WERI-Rb-1 (cell line): ENCODE data around the gene NTRK2.

Experiments
- DNase-seq: peaks from one replicate; pipeline ENCODE4 v3.0.0-alpha.2; 2020
- H3K27ac ChIP-seq: fragments of 250-450 bp; sonication (Bioruptor Pico); 2 replicates; pipeline ENCODE4 v1.5.1; 2020; ENCODE audit warnings: mild to moderate bottlenecking, moderate library complexity
- H3K27me3 ChIP-seq: fragments of 250-450 bp; sonication (Bioruptor Pico); 2 replicates; pipeline ENCODE4 v1.5.1; 2021; ENCODE audit warnings: mild to moderate bottlenecking, low read depth, moderate library complexity; ENCODE audit not compliant: insufficient read depth, severe bottlenecking
- H3K36me3 ChIP-seq: fragments of 250-450 bp; sonication (Bioruptor Pico); 2 replicates; pipeline ENCODE4 v1.5.1; 2020; ENCODE audit warnings: mild to moderate bottlenecking, moderate library complexity
- H3K4me3 ChIP-seq: 2 replicates; pipeline ENCODE4 v1.5.1; 2011; ENCODE audit warnings: low read depth, mild to moderate bottlenecking, control low read depth, low read length
- H3K9me3 ChIP-seq: fragments of 250-450 bp; sonication (Bioruptor Pico); 2 replicates; pipeline ENCODE4 v1.5.1; 2021; ENCODE audit warnings: mild to moderate bottlenecking, moderate library complexity; ENCODE audit not compliant: severe bottlenecking
- CTCF ChIP-seq: IDR thresholded peaks from 2 replicates; pipeline ENCODE4 v1.5.1; 2011; ENCODE audit warnings: low read depth, mild to moderate bottlenecking, control low read depth, inconsistent platforms, low read length

NTRK2 gene

DNA sequence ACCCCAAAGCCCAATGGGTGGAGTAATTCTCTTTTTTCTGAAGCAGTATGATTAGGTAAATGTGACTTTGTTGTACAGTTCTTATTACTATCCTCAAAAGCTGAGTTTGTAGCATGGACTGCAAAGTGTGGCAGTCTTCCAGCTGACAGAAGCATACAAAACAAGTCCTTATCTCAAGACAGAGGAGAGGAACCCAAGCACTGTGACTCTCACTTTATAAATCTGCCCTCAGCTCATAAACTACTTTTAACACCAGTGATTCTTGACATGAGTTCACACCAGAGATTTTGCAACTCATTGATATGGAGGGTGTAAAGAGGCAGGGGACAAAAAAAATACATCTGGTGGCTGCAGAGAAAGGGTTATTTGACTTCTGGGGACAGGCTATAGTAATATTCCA lies 251.6 kb downstream of the NTRK2 start:
- Histone ChIP-seq H3K27me3 (peaks cover 45% of the 10 kb centered on the region), H3K27ac (no peak overlapping the region), H3K36me3 (no peaks in the 10 kb centered on the region), H3K9me3 (no peaks in the 10 kb centered on the region), H3K4me3 (no peak overlapping the region)
- TF ChIP-seq CTCF: no peak
- no peak for DNase-seq

- Histone ChIP-seq H3K4me3 (no peak overlapping the region), H3K36me3 (no peaks in the 10 kb centered on the region), H3K9me3 (no peaks in the 10 kb centered on the region), H3K27ac (no peak overlapping the region), H3K27me3 (peaks cover 46% of the 10 kb centered on the region)
- DNase-seq: no peak
- no peak for TF ChIP-seq CTCF
Measured at GRCh38 chr9:84922051-84922450, 252.5 kb downstream of the NTRK2 start.

GRCh38 chr9:84924266-84924665 lies 254.7 kb downstream of the NTRK2 start:
- Histone ChIP-seq H3K36me3 (no peaks in the 10 kb centered on the region), H3K4me3 (no peak overlapping the region), H3K9me3 (no peaks in the 10 kb centered on the region), H3K27ac (no peak overlapping the region), H3K27me3 (peaks cover 61% of the 10 kb centered on the region)
- no peak for TF ChIP-seq CTCF
- no peak for DNase-seq

- Histone ChIP-seq H3K27me3 (peaks cover 68% of the 10 kb centered on the region), H3K27ac (no peak overlapping the region), H3K4me3 (no peak overlapping the region), H3K9me3 (no peaks in the 10 kb centered on the region), H3K36me3 (no peaks in the 10 kb centered on the region)
- no peak for DNase-seq
- no peak for TF ChIP-seq CTCF
Measured at GRCh38 chr9:84925225-84925872, 255.8 kb downstream of the NTRK2 start.

DNA sequence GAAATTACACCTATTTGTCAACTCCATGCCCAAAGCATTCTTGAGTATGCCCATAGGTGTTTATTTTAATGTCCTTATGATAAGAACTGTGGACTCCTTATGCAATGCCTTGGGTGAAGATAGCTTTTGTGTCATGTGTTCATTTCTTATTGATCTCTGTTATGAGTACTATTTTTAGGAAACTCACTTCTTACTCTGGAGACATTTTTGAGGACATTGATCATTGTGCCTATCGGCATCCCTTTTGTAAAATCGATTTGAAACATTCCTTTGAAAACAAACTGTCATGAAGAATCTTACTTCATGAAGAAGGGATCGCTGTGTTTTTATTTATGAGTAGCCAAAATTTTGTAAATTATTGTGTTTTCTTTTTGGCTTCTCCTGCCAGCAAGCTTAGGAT lies 257.3 kb downstream of the NTRK2 start:
- no peak for DNase-seq
- Histone ChIP-seq H3K9me3 (no peaks in the 10 kb centered on the region), H3K36me3 (no peaks in the 10 kb centered on the region), H3K27me3 (peaks cover 64% of the 10 kb centered on the region), H3K4me3 (no peak overlapping the region), H3K27ac (no peak overlapping the region)
- TF ChIP-seq CTCF: no peak

GRCh38 chr9:84928419-84928818 lies 258.9 kb downstream of the NTRK2 start:
- no peak overlapping the region for H3K4me3 ChIP-seq
- DNase-seq: no peak
- no peak for TF ChIP-seq CTCF

More at GRCh38 chr9:84928419-84928818, 258.9 kb downstream of the NTRK2 start:
- Histone ChIP-seq H3K9me3 (no peaks in the 10 kb centered on the region), H3K36me3 (no peaks in the 10 kb centered on the region), H3K27ac (no peak overlapping the region), H3K27me3 (peaks cover 62% of the 10 kb centered on the region)
